H1 (cell line): ENCODE data around the gene ADA. TPM values are rescaled to one million over a fixed set of nuclear protein-coding genes. Genes with fewer than 3 reads are reported as not detected.

Source experiments
- PHF8 ChIP-seq: fragments of 200-600 bp; sonication (generic); conservative IDR thresholded peaks from 2 replicates; pipeline ENCODE4 v1.7.1; 2012; ENCODE audit warnings: low read depth, mild to moderate bottlenecking, inconsistent platforms, low read length, moderate library complexity
- polyA plus RNA-seq, 7 experiments: library from polyadenylated mRNA; depleted of rRNA in 3 of 7; stranded (reverse) in 5 of 7; unstranded in 2 of 7; fragments of >200 nt in 5 of 7; fragments of 200-250 nt in 2 of 7; gene quantifications; 1 replicate in 5 of 7; 2 replicates in 1 of 7; 4 replicates in 1 of 7; pipeline versions ENCODE4 v1.2.1 to v1.2.3, GENCODE V29; 2011 to 2013; ENCODE audit warnings: missing spikeins in 2 of 7, mixed read lengths in 2 of 7
- total RNA-seq: library from RNA; stranded (reverse); fragmentation: NEBNext Ultra II Directional; extraction: Animal tissue kit (Norgen Biotek cat#: 25700); gene quantifications from 2 replicates; pipeline ENCODE4 v1.2.1, GENCODE V29; 2021
- TF ChIP-seq, protein P1 (sequence below): fragments of 300-600 bp; sonication (generic); IDR thresholded peaks from 2 replicates; pipeline ENCODE4 v1.7.1; 2012; ENCODE audit warnings: low read length, moderate library complexity, mild to moderate bottlenecking, inconsistent platforms; ENCODE audit not compliant: insufficient replicate concordance

Gene ADA
- total and polyA plus RNA-seq, 2 of the 8 experiments (the other 6 are each of a cell fraction or from before 2014, with no cell fraction given) = 19.9 to 32.8 TPM

DNA sequence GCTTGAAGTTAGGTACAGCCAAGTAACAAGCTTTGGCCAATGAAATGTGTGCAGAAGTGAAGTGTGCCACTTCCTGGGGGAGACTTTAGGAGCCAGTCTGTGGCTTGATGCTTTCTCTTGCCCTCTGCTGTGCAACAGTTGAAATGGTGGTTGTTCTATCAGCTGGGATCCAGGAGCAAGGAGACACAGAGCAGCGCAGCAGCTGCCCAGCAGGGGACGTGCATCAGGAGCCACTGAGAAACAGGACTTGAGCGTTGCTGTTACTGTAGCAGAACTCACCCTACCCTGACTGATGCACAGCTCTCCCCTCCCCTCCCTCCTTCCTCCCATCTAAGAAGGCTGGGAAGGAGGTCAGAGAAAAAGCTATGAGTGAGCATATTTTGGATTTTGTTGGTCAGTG lies 44.8 kb upstream of the ADA start (continued):
- TF ChIP-seq, protein P1, sequence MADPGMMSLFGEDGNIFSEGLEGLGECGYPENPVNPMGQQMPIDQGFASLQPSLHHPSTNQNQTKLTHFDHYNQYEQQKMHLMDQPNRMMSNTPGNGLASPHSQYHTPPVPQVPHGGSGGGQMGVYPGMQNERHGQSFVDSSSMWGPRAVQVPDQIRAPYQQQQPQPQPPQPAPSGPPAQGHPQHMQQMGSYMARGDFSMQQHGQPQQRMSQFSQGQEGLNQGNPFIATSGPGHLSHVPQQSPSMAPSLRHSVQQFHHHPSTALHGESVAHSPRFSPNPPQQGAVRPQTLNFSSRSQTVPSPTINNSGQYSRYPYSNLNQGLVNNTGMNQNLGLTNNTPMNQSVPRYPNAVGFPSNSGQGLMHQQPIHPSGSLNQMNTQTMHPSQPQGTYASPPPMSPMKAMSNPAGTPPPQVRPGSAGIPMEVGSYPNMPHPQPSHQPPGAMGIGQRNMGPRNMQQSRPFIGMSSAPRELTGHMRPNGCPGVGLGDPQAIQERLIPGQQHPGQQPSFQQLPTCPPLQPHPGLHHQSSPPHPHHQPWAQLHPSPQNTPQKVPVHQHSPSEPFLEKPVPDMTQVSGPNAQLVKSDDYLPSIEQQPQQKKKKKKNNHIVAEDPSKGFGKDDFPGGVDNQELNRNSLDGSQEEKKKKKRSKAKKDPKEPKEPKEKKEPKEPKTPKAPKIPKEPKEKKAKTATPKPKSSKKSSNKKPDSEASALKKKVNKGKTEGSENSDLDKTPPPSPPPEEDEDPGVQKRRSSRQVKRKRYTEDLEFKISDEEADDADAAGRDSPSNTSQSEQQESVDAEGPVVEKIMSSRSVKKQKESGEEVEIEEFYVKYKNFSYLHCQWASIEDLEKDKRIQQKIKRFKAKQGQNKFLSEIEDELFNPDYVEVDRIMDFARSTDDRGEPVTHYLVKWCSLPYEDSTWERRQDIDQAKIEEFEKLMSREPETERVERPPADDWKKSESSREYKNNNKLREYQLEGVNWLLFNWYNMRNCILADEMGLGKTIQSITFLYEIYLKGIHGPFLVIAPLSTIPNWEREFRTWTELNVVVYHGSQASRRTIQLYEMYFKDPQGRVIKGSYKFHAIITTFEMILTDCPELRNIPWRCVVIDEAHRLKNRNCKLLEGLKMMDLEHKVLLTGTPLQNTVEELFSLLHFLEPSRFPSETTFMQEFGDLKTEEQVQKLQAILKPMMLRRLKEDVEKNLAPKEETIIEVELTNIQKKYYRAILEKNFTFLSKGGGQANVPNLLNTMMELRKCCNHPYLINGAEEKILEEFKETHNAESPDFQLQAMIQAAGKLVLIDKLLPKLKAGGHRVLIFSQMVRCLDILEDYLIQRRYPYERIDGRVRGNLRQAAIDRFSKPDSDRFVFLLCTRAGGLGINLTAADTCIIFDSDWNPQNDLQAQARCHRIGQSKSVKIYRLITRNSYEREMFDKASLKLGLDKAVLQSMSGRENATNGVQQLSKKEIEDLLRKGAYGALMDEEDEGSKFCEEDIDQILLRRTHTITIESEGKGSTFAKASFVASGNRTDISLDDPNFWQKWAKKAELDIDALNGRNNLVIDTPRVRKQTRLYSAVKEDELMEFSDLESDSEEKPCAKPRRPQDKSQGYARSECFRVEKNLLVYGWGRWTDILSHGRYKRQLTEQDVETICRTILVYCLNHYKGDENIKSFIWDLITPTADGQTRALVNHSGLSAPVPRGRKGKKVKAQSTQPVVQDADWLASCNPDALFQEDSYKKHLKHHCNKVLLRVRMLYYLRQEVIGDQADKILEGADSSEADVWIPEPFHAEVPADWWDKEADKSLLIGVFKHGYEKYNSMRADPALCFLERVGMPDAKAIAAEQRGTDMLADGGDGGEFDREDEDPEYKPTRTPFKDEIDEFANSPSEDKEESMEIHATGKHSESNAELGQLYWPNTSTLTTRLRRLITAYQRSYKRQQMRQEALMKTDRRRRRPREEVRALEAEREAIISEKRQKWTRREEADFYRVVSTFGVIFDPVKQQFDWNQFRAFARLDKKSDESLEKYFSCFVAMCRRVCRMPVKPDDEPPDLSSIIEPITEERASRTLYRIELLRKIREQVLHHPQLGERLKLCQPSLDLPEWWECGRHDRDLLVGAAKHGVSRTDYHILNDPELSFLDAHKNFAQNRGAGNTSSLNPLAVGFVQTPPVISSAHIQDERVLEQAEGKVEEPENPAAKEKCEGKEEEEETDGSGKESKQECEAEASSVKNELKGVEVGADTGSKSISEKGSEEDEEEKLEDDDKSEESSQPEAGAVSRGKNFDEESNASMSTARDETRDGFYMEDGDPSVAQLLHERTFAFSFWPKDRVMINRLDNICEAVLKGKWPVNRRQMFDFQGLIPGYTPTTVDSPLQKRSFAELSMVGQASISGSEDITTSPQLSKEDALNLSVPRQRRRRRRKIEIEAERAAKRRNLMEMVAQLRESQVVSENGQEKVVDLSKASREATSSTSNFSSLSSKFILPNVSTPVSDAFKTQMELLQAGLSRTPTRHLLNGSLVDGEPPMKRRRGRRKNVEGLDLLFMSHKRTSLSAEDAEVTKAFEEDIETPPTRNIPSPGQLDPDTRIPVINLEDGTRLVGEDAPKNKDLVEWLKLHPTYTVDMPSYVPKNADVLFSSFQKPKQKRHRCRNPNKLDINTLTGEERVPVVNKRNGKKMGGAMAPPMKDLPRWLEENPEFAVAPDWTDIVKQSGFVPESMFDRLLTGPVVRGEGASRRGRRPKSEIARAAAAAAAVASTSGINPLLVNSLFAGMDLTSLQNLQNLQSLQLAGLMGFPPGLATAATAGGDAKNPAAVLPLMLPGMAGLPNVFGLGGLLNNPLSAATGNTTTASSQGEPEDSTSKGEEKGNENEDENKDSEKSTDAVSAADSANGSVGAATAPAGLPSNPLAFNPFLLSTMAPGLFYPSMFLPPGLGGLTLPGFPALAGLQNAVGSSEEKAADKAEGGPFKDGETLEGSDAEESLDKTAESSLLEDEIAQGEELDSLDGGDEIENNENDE = no peak
- TF ChIP-seq PHF8 = no peak
- TF ChIP-seq, all 59 proteins: peak for 0
